Measurements from ENCODE around the gene UROC1.

UROC1 gene

DNA sequence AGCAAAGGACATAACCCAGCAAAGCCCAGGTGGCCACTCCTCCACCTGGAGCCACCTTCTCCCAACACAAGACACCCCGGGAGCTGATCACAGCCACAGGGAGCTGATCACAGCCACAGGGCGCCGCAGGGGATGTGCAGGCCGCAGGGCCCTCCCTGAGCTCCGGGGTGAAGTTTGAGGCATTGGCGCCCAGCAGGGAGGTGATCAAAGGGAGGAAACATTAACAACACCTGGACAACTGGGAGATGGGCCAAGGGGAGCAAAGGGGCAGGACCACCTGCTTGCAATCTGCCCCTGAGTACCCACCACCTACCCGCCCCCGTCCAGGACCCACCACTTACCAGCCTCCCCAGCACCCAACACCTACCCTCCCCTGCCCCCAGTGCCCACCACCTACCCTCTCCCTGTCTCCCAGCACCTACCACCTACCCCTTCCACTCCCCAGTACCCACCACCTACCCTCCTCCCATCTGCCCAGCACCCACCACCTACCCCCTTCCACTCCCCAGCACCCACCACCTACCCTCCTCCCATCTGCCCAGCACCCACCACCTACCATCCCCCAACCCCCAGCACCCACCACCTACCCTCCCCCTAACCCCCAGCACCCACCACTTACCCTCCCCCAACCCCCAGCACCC lies 2.4 kb downstream of the UROC1 start:
- DNase-seq, result no peak

DNA sequence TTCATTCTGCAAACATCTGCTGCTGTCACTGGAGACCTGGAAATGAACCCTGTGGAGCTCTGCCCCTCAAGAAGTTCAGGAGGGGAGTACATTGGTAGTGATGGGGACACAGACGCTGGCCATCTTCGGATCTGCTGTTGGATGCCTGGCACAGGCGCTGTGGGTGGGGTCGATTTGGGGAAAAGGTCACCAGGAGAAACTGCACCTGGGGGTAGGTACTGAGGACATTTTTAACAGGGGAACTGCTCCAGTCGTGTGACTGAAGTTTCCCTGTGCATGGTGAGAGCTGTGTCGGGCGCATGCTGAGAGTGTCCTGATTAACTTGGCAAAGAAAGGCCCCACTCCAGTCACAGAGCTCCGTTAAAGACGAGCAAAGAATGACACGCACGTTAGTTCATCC lies 3.4 kb downstream of the UROC1 start:
- DNase-seq, result no peak

DNA sequence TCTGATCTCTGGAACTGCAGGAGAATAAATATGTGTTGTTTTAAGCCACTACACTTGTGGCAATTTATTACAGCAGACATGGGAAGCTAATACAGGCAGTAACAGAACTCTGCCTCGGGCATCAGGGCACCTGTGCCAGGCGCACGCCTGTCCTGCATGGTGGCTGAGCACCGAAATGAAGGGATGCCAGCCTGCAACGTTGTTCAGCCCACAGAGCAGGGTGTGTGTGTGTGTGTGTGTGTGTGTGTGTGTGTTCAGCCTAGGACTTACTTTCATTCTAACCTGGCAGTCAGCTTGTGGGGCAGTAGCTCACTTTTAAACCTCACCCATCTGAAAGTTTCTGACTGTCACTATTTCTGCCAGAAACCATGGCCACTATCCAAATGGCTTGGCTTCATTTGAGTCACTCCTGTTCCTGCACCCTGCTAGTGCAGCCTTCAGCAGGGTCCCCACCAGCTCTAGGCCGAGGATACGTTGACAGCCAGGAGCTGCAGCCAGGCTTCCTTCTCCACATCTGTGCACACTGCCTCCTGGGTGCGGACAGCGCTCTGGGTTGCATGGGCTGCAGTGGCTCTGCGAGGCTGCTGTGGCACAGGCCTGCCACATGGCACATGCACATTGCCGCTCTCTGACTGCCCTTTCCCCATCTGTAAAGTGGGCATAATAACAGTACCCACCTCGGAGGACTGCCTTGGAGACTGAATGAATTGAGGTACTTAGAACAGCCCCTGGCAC lies 4.5 kb downstream of the UROC1 start:
- no peak for DNase-seq

DNA sequence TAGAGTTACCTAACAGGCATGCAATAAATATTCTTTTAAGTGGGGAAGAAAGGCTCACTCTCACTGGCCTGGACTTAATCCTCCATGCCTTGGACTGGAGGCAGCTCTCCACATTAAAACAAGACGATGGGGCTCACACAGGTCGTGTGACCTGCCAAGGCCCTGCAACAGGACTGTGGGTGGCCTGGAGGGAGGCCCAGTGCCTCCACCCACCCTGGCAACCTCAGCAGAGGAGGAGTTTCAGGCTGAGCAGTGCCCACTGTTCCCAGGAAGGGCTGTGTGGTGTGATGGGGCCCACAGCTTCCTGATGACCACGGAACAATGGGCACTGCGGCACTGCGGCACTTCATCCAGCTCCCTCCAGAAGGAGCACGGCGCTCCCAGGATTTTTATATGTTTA lies 5.5 kb downstream of the UROC1 start:
- DNase-seq, result no peak

DNA sequence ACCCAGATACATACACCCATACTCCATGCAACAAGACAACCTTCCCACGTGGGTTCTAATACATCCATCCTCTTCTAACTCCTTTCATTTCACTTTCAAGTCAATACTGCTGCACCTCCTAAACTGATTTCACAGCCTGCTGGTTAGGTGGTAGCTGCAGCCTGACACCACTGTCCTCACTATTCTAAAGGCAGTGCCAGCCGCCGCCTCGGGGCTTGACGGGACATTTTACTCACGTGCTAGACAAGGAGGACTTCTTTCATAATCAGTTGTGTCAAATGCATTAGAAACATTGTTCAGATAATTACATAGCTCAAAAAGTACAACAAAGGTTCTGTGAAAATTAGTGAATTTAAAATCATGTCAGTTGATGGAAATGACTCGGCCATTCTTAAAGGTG lies 6.3 kb downstream of the UROC1 start:
- no peak for DNase-seq

DNA sequence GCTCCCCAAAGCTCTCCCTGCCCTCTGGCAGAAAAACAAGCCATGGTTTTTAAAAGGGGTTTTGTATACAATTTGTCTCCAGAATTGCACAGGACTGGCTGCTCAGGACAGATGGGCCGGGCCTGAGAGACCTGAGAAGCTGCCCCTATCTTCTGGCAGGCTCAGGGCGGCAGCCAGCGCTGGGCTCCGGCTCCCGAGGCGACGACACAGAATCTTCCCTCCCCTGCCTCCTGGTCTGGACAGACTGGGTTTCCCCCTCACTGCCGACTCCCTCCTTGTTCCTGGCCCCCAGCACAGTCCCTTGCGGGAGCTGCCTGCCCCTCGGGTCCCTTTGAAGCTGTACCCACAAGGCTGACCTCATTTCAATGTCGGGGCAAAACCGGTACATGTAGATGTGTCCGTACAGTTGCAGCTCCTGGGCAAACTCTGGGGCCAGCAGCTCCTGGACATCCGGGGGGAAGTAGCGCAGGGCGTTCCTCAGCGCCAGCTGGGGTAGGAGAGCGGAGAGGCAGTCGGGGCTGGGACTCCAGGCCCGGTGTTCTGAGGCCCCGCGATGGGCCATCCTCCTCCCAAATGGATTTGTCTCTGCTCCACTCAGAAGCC lies 7.2 kb downstream of the UROC1 start:
- DNase-seq, result no peak

DNA sequence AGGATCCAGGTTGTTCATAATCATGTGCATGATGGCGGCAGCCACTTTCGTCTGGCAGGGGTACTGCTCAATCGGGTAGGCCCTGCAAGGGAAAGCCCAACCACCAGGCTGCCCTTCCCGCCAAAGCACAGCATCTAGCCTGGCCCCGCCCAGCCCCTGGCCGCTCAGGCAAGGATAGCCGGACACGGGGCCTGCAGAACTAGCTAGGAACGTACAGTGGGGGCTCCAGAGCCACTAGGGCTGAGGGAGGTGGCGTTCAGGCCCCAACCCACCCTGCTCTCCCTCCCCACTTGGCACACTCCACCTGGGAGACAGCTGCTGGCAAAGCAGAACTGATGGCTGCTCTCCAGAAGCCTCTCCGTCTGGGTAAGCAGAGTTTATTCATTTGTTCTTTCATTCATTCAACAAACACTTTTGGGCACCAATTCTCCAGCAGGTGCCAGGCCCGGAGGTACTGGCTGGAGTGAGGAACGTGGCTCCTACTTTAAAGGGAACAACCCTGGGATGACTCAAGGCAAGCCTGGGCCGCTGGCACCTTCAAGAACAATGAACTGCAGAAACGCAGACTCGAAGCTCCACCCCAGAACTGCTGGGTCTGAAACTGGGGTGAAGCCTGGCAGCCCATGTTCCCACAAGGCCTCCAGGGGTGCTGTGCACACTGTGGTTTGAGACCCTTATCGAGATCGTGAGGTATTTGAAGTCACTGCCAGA lies 7.8 kb downstream of the UROC1 start:
- no peak for DNase-seq

DNA sequence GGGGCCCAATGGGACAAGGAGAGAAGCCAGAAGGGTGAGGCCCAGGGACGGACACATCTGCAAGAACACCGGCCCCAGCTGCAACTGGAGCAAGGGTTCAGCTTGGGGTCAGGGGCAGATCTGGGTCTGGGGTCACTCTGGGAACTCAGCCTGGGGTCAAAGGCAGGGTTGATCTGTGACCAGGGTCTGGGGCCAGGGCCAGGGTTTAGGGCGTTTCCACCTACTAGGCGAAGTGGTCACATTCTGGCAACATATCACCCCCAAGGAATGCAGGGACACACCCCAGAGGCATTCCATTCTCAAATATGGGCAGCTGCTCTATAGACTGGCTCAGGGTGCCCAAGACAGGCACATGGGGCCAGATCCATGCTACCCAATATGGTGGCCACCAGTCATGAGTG lies 9.0 kb downstream of the UROC1 start:
- DNase-seq, result no peak

DNA sequence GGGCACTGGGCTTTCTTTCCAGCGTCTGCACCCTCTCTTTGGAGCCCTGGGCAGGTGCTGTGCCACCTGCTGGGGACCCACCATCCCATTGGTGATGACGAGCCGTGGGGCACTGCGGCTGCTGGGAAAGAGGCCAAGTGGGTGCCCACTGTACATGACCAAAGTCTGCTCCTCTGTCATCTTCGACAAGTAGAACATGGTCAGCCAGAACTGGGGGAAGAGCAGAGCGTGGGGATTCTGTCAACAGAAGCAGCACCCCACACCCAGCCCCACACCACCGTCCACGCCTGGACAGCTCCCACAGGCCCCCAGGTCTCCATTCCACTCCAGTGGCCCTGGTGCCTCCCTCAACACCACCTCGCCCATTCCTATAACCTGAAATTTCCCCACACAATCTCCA lies 9.7 kb downstream of the UROC1 start:
- DNase-seq, result no peak

DNA sequence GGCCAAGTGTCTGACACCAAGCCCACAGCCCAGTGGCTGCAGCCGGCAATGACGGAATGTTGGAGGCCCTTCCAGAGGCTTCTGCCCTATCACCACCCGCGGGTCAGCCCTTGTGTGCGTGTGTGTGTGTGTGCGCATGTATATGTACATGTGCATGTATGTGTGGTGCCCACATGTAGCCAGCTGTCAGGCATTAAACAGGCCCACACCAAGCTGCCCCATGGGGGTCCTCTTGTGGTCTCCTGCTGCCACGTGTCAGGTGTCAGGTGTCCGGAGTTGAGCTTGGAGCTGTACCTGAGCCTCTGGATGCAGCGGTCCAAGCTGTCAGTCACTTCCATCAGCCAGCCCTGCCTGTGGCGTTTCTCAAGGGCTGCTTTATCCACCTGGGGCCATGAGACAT lies 13.9 kb downstream of the UROC1 start:
- no peak for DNase-seq

DNA sequence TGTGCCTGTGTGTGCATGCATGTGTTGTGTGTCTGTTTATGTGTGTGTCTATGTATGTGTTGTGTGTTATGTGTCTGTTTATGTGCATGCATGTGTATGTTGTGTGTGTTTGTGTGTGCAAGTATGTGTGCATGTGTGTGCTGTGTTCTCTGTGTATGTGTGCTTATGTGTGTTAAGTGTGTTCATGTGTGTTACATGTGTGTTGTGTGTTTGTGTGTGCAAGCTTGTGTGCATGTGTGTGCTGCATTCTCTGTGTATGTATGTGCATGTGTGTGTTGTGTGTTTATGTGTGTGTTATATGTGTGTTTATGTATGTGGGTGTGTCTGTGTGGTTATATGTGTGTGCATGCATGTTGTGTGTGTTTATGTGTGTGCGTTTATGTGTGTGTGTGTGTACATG lies 14.9 kb downstream of the UROC1 start:
- DNase-seq, result no peak

DNA sequence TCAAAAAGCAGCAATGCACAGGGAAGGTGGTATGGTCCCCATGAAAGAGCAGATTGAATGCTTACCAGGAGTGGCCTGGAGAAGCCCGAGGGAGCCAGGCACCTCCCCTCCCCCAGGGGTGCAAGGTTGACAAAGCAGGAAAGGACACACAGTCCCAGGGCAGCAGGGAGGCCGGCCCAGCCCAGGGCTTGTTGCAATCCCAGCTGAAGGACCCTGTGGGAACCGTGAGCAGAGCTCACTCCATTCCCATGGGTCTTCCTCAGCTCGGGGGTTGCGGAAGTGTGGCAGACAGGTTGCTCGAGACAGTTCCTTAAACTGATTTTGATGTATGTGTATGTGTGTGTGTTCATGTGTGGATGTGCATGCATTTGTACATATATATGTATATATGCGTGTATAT lies 15.8 kb downstream of the UROC1 start:
- DNase-seq, result no peak

DNA sequence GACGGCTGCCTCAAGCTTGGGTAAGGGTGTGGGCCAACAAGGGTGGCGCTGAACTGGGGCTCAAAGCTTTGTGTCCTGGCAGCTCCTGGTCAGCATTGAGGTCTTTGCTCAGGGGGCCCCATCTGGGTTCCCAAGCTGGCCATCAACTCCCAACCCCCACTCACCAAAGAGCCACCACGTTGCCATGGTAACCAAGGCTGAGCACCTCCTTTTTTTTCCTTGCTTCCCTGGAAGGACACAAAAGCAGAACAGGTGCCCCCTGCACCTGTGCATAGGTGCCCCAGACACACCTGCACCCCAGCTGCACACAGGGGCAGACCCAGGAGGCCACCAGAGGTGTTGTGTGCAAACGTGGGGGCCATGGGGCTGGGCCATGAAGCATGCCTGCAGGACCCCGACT lies 16.5 kb downstream of the UROC1 start:
- DNase-seq, result no peak

DNA sequence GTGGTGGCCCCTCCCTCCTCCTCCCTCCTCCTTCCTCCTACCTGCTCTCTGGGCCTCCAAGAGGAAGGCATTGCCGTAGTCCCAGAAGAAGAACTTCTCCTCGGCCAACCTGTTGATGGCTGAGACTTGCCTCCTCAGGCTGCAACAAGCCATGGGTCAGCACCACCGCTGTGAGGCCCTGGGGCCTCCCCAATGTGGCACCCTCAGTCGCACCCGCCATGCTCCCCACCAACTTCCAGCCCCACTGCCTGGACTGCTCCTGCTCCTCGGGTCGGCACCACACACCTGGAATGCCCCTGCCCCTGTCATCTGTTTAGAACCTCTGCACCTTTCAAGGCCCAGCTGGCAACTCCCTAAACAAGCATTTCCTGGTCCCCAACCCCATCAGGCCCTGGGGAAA lies 17.6 kb downstream of the UROC1 start:
- no peak for DNase-seq

DNA sequence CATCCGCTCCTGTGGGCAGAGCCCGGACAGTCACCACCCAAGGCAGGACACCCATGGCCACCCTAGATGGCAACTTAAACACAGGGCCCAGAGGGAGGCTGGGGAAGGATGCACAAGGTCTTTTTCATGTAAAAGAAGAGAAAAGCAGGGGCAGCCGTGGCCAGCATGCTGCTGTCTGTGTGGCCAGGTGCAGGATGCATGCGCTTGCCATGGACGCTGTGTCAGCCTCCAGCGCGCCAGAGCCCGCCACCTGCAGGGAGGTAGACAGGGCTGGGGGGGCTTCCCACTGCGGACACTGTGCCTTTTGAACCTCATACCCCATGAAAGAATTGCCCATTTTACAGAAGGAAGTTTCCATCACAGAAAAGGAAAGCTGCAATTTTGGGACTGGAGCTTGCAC lies 18.2 kb downstream of the UROC1 start:
- no peak for DNase-seq

DNA sequence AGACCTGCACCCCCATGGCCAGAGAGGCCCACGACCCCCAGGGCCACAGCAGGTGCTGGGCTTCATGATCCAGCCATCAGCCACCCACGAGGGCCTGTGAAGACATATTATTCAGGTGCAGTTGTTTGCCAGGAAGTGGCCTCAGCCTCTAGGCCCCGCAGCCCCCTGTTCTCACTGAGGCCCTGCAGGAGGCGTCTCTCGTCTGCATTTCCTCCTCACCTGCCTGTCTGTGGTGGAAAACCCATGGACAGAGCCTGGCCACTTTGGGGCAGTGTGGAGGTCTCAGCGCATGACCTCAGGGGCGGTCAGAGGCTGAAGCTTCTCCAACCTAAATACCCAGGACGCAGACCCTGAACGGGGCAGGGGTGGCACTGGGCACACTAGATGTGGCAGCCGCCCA lies 18.6 kb downstream of the UROC1 start:
- DNase-seq, result no peak

DNA sequence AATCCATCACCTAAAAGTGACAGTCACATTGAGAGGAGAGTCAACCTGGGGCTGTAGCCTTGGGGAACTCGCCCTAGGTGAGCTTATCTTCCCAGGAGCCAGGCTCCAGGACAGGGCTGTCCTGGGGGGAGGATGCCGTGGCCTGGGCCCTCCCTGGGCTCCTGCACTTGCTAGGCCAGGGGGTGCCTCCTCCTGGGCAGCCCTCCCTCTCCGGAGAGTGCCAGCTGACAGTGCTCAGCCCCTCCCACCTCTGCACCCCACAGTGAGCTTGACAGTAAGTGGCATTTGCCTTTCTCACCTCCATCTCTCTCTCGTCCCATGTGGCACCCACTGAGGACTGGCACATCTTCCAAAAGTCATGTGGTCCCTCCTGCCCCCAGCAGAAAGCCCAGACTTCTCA lies 19.1 kb downstream of the UROC1 start:
- DNase-seq, result no peak

DNA sequence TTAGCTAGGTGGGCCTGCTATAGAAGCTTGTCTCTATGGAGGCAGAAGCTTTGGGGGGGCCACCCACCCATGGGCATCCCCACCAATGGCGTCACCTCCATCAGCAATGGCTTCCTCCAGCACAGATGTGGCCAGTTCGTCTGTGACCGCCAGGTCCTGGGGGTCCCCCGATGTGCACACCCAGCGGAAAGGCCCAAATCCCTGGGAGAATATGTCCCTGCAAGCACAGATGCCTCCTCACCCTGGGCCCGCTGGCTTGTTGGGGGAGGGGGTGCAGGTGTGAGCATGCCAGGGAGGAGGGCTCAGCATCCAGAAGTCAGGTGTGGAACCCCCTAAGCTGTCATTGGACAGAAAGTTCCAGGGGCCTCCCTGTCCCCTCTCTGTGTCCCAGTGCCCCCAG lies 19.6 kb downstream of the UROC1 start:
- no peak for DNase-seq

DNA sequence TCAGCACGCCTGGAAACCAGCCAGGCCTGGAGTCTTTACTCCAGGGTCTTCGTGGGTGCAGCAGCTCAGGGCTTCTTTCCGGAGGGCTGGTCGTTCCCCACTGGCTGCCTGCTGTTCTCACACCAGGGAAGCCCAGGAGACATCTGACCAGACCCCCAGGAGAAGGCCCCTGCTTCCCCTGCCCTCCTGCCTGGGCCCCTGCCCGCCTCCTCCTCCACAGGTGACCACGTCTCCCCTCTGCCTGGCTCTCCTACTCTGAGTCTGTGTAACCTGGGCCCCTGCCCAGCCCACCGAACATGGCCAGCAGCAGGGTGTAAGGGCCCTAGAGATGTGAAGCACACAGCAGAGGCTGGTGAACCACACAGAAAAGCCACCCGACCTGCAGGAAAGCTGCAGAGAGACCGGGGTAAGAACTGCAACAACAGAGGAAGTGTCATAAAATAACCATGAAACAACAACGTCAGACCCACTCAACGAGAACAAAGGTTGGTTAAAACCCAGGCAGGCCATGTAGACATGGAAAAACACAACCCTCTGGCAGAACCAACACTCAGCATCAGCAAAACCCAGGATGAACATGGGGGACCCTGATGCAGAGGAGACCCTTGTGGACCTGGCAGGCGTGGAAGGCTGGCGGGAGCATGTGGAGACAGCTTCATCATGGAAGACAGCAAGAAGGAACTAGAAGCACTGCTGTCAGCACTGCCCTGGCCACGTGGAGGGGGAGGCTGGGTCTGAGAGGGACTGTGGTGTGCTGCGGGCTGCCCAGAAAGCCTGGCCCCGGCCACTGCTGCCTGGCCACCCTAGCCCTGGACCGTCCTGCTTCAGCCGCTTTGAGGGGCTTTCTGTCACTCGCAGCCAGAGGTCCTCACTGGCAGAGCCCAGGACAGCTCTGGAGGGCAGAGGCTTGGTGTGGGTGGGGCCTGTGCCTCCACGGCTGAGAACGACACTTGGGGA lies 20.4 kb downstream of the UROC1 start:
- no peak for DNase-seq

DNA sequence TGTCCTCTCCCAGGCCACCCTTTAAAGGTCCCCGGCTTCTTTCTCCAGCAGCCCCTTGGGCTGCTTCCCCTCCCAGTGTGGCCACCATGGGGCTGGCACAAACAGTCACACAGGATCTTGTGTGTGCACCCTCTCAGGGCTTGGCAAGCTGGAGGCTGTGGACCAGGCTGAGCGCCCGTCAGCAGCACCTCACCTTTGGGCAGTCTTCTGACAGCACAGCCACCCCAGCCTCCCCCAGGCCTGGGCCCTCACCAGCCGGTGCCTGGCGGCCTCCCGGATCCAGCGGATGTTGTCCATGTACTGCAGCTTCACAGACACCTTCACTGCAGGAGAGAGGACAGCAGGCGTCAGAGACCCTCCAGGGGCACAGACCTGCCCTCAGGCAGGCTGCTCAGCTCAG lies 21.8 kb downstream of the UROC1 start:
- no peak for DNase-seq

DNA sequence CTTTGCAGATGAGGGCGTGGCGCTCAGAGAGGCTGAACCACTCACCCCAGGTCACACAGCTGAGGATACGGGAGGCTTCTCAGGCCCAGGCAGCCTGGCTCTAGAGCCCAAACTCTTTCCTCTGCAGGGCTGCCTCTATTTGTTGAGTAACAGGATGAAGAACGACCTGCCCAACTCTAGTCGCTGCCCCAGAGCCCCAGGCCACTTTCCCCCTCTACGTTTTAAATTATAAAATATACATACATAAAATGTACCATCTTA lies 22.7 kb downstream of the UROC1 start:
- no peak for DNase-seq

DNA sequence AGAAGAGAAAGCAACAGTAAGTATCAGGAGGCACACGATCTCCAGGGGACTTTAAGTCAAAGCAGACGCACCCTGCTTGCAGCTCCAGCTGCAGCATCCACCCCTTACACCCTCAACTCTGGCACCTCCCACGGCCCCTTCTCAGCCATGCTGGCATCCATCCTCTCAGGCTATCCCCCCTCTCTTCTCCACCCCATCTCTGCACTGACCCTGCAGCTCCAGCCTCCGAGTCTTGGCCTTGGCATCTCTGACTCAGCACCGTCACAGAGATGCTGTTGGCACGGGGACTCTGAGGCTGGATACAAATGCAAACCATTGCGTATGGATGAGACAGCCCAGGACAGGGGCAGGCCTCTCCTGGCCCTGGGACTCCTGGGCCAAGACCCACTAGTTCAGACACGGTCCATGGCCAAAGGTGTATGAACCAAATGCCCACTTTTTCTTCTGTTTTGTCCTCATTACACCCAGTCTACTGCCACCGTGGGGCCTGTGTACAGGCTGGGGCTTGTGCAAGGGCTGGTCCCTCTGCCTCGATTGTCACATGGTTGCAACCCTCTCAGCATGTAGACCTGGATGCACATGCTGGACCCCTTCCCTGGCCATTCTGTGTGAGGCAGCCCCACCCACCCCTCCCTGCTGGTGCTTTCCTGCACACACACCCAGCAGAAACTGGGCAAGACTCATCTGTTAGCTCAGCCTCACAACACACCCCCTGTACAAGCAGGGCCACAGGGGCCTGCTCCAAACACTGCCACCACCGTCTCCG lies 23.2 kb downstream of the UROC1 start:
- DNase-seq, result no peak

All from CD4-positive, alpha-beta T cell treated with Interferon gamma for 1 hour (primary cell).